Retina (tissue), 1 donor: ENCODE measurements around the gene ESPNL.
A peak's percentile ranks its signal among the peaks of the same experiment; 100 is the strongest.
"Not testable (repeated sequence)": the region's sequence is repeated elsewhere in the genome, so short reads cannot be mapped to it uniquely, and the experiment has no call there.

Experiments
- DNase-seq: peaks from one replicate; pipeline ENCODE4 v3.0.0-alpha.2; 2016

ESPNL gene

GRCh38 chr2:238160206-238161129 is 60.3 kb downstream of the ESPNL start:
- peak; percentile 52 for DNase-seq

DNA sequence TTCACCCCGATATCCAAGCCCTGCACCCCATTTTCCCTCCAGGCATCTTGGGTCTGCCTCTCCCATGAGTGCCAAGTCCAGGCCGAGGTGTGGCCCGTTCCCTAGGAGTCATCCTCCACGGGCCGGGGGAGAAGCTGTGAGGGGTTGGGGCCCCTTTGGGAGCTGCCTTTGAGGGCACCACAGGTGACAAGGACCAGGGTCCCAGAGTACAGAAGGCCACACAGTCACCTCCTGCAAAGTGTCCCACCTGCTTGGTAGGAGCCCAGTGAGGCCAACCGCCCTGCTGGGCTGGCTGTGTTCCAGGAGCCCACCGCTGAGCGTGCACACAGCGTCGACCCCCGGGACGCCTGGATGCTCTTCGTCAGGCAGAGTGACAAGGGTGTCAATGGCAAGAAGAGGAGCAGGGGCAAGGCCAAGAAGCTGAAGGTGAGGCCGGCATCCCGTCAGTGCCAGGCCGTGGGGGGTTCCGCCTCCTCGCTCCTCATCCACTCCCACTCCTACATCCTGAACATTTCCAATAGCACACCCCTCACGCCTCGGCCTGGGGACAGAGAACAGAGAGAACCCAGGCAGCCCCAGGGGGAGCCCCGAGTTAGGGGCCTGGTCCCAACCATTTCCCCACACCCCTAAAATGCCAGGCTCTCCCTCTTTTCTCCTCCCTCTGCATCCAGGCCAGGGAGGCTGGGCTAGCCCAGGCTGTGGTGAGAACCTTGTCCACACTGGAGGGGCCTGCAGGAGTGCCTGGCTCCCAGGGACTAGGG is 61.3 kb downstream of the ESPNL start:
- no peak for DNase-seq

- DNase-seq = no peak
Measured at GRCh38 chr2:238162251-238162845, 62.2 kb downstream of the ESPNL start.

GRCh38 chr2:238162846-238163441 is 62.8 kb downstream of the ESPNL start:
- no peak for DNase-seq

DNA sequence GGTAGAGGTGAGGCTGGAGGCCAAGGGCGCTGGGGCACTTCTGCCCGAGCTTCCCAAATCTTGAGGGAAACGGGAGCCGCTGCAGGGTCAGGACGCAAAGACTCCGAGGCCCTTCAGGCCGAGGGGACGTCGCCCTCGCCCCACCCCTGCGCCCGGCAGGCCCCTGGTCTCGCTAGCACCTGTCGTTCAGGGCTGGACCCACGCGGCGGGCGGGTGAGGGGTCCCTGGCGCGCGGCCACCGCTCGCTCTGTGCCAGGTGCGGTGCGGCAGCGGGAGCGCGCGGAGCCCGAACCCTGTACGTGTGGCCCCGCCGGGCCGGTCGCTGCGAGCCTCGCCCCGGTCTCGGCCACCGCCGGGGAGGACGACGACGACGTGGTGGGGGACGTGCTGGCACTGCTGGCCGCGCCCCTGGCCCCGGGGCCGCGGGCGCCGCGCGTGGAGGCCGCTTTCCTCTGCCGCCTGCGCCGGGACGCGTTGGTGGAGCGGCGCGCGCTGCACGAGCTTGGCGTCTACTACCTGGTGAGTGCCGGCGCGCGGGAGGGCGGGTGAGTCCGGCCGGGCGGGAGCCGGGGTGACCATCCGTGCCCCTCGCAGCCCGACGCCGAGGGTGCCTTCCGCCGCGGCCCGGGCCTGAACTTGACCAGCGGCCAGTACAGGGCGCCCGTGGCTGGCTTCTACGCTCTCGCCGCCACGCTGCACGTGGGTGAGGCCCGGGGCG is 63.5 kb downstream of the ESPNL start:
- no peak for DNase-seq

DNA sequence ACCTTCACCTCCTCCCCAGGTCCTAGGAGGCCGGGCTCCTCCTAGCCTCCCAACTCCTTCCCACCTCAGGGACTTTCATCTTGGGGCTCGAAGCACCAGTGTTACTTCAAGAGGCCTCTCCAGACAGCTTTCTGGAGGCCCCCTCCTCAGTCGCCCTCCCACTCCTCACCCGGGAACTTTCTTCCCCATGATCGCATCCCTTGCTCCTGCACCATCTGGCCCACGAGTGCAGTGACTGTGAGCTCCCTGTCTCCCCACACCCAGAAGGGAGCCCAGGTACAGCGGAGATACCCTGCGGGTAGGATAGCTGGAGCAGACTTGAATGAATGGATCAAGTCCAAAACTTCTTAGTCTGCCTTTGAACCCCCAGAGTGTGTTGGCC is 64.8 kb downstream of the ESPNL start:
- no peak for DNase-seq

- no peak for DNase-seq
Measured at GRCh38 chr2:238165288-238165921, 65.3 kb downstream of the ESPNL start.

GRCh38 chr2:238166391-238167343 is 66.5 kb downstream of the ESPNL start:
- DNase-seq = no peak

DNA sequence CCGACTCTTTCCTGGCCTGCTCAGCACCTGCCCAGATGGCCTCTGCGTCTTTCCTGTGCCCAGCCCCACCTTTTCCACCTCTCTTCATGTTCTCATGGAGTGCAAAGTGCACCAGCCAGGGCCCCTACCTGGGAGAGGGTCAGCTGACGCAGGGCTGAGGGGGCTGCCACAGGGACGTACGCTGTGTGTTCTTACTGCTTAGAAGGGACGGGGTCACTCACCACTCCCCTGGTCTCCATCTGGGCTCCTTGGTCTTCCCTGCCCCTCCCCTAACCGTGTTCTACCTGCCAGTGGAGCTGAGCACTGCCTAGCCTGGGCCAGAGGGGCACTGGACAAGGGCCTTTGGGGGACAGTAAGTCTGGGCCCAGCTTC is 67.2 kb downstream of the ESPNL start:
- no peak for DNase-seq

DNA sequence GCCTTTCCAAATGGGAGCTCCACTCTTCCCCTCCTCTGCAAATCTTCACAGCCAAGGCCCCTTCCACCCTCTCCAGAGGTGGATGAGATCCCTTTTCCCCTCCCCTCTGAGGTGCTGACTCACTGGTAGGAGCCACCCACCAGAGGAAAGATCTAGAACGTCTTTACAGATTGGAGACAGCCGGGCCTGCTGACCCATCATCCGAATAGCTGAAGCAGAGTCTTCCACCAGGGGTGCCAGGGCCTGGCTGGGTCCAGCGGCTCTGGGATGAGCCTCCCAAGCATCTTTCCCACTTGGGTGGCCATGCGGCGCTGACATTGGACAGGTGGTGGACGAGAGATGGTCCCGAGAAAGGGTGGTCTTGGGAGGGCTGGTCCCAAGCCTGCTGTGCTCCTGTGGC is 67.6 kb downstream of the ESPNL start:
- DNase-seq = no peak

- no peak for DNase-seq
Measured at GRCh38 chr2:238168196-238169047, 68.3 kb downstream of the ESPNL start.

GRCh38 chr2:238169048-238169707 is 69.0 kb downstream of the ESPNL start:
- DNase-seq = no peak

DNA sequence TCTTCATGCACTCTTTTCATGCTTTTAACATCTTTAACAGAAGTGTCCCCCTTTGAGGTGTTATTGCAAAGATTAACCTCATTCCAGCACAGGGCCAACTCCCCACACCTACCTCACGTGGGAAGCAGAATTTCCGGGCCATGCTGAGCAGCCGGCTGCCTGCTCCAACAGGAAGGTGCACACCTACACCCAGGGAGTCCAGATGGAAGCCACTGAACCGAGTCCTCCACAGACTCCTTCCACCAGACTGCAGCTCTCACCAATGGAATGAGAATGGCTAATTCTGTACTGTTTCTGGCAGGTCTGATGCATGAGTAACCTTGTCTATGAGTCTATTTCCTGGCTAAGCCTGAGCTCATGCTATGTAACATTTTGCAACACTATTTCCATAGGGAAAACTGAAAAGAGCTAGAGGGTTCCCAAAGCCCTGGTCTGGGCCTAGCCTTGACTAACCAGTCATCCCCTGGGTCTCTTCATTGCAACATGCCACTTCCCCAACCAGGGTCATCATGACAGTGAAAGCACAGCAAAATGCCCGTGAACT is 69.6 kb downstream of the ESPNL start:
- no peak for DNase-seq

DNA sequence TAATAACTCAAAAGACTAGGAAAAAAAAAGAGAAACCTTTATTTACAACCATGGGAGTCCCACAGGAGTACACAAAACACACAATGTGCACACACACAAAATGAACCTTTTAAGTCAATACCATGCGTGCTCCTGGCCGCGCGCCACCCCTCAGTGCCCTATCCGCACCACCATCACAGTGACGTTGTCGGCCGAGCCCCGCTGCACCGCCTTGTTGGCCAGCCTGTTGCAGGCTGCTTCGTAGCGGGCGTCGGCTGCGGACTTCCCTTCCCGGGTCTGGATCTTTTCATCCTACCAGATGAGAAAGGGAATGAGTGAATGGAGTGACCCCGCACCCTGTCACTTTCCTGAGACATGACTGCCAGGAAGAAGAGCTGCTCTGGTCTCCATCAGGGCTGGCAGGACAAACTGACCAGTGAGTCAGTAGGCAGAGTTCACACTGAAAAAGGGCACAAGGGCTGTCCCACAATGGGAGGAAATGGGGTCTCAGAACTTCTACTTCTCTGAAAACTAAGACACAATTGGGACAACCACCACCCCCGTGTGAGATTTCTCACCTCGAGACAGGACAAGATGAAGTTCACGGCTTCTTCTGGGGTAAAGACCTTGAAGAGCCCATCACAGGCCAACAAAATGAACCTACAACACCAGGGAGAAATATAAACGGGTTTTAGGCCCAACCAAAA is 70.4 kb downstream of the ESPNL start:
- no peak for DNase-seq

DNA sequence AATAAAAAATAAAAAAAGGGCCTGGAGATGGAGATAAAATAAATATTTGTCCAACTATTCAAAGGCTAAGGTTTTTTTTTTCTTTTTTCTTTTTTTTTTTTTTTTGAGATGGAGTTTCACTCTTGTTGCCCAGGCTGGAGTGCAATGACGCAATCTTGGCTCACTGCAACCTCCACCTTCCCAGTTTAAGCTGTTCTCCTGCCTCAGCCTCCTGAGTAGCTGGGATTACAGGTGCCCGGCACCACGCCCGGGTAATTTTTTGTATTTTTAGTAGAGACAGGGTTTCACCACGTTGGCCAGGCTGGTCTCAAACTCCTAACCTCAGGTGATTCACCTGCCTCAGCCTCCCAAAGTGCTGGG is 70.9 kb downstream of the ESPNL start:
- DNase-seq = not testable (repeated sequence)

DNA sequence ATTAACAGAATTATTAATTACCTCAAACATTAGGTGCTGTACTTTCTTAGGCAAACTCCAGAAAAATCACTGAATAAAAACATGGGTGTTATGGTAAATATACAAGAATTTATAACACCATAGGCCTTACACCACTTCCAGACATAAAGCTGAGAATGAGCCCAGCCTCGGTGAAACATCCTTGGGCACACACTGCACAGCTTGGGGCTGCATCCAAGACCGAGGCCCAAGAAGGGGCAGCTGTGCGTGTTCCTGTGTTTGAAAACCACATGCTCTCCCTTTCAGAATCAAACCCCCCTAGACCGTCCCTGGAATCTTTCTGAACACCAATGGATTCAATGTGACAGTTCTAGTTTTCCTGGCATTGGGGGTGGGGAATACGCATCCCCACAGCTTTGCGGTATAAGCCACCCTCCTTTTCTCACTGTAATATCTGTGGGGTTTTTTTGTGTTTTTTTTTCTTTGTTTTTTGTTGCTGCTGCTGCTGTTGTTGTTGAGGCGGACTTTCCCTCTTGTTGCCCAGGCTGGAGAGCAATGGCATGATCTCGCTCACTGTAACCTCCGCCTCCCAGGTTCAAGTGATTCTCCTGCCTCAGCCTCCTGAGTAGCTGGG is 71.5 kb downstream of the ESPNL start:
- DNase-seq = no peak

DNA sequence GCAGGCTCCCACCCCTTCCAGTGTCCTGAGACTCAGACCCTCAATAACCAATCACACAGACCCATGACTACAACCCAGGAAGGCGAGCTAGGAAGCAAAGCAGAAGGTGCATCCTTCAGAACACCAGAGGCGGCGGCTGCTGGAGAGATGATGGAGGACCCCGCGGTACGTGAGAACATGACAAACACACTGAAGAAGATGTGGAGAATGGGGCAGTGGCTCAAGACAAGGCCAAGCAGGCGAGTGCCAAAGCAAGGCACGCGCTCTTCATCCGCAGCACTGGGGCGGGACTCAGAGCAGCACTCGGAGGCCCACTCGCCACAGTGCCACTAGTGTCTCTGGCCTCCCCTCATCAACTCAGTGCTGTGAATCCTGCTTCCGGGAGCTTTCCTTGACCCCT is 72.3 kb downstream of the ESPNL start:
- no peak for DNase-seq

DNA sequence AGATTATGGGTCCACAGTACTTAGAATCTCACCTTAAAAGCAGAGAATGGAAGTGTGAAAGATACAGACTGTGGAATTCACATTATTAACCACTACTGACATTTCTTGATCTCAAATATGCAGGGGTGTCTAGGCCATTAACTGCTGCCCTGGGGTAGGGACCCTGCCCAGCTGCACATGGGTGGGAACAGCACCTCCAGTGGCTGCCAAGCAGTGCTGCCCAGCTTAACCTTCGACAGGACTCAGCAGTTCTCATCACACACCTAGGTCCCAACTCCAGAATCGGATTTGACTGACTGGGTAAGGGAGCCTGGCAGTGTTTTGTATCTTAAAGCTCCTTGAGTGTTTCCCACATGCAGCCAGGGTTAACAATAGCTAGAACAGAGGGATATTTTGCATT is 73.6 kb downstream of the ESPNL start:
- no peak for DNase-seq
